Neural cell (in vitro differentiated cells): ENCODE results near the gene DMWD. TPM values are rescaled to one million over a fixed set of nuclear protein-coding genes. Genes with fewer than 3 reads are reported as not detected.

ENCODE experiments used
- H2AFZ ChIP-seq: fragments of 200-600, 300-800 bp; sonication (generic), shearing (Covaris generic); 2 replicates; pipeline ENCODE4 v1.6.0; 2014; ENCODE audit warnings: low read depth, mild to moderate bottlenecking, antibody characterized with exemption, low read length, moderate library complexity
- H3F3A ChIP-seq: fragments of 200-600 bp; shearing (Covaris generic); 2 replicates; pipeline ENCODE4 v1.6.1; 2016; ENCODE audit warnings: mild to moderate bottlenecking, moderate library complexity, mixed read lengths, antibody characterized with exemption, low read length; ENCODE audit not compliant: insufficient read depth, poor library complexity, severe bottlenecking
- H3K27ac ChIP-seq: fragments of 200-600, 300-800 bp; sonication (generic), shearing (Covaris generic); 2 replicates; pipeline ENCODE4 v1.5.1; 2014; ENCODE audit warnings: mild to moderate bottlenecking, low read length, moderate library complexity
- H3K27me3 ChIP-seq: fragments of 300-800, 200-600 bp; sonication (generic), shearing (Covaris generic); 2 replicates; pipeline ENCODE4 v1.6.0; 2014; ENCODE audit warnings: mild to moderate bottlenecking, low read depth, low read length, moderate library complexity; ENCODE audit not compliant: insufficient read depth
- H3K36me3 ChIP-seq: fragments of 300-800, 200-600 bp; sonication (generic), shearing (Covaris generic); 2 replicates; pipeline ENCODE4 v1.5.1; 2014; ENCODE audit warnings: mild to moderate bottlenecking, antibody characterized with exemption, low read length, moderate library complexity; ENCODE audit not compliant: insufficient read depth
- H3K4me2 ChIP-seq: fragments of 300-800, 200-600 bp; sonication (generic), shearing (Covaris generic); 2 replicates; pipeline ENCODE4 v1.6.0; 2014; ENCODE audit warnings: mild to moderate bottlenecking, low read length
- H3K4me3 ChIP-seq: fragments of 300-800, 200-600 bp; sonication (generic), shearing (Covaris generic); 2 replicates; pipeline ENCODE4 v1.5.1; 2014; ENCODE audit warnings: mild to moderate bottlenecking, low read length, moderate library complexity
- H3K79me2 ChIP-seq: fragments of 200-600 bp; shearing (Covaris generic); replicated peaks from 2 replicates; pipeline ENCODE4 v1.6.0; 2014; ENCODE audit warnings: mild to moderate bottlenecking, low read length, moderate library complexity; ENCODE audit not compliant: insufficient read depth
- H3K9ac ChIP-seq: fragments of 300-800, 200-600 bp; sonication (generic), shearing (Covaris generic); 2 replicates; pipeline ENCODE4 v1.6.1; 2016; ENCODE audit warnings: mild to moderate bottlenecking, low read length, mixed read lengths
- H3K9me2 ChIP-seq: fragments of 200-600 bp; shearing (Covaris generic); 2 replicates; pipeline ENCODE4 v1.6.1; 2016; ENCODE audit warnings: mild to moderate bottlenecking, low read length, mixed read lengths; ENCODE audit not compliant: insufficient read depth
- H3K9me3 ChIP-seq: fragments of 200-600, 300-800 bp; sonication (generic), shearing (Covaris generic); 2 replicates; pipeline ENCODE4 v1.6.1; 2016; ENCODE audit warnings: mild to moderate bottlenecking, mixed run types, low read length, moderate library complexity, mixed read lengths
- H4K20me1 ChIP-seq: fragments of 200-600 bp; shearing (Covaris generic); 2 replicates; pipeline ENCODE4 v1.6.1; 2016; ENCODE audit warnings: mild to moderate bottlenecking, mixed run types; ENCODE audit not compliant: insufficient read depth
- CTCF ChIP-seq: fragments of 450-650 bp; IDR thresholded peaks from 2 replicates; pipeline ENCODE4 v1.5.1; 2014; ENCODE audit warnings: antibody characterized with exemption, mild to moderate bottlenecking, moderate library complexity; ENCODE audit not compliant: poor library complexity, severe bottlenecking
- EP300 ChIP-seq: fragments of 450-650 bp; conservative IDR thresholded peaks from 2 replicates; pipeline ENCODE4 v1.6.1; 2014; ENCODE audit warnings: antibody characterized with exemption, mild to moderate bottlenecking, moderate library complexity; ENCODE audit not compliant: poor library complexity, severe bottlenecking
- EZH2 ChIP-seq: fragments of 200-600, 300-800 bp; shearing (Covaris generic), sonication (generic); IDR thresholded peaks from 2 replicates; pipeline ENCODE4 v1.6.1; 2014; ENCODE audit warnings: antibody characterized with exemption, low read length, borderline replicate concordance, mild to moderate bottlenecking; ENCODE audit not compliant: insufficient read depth, poor library complexity, severe bottlenecking
- MXI1 ChIP-seq: fragments of 450-650 bp; conservative IDR thresholded peaks from 2 replicates; pipeline ENCODE4 v1.6.1; 2014; ENCODE audit warnings: antibody characterized with exemption, mild to moderate bottlenecking; ENCODE audit not compliant: poor library complexity, severe bottlenecking
- POLR2AphosphoS5 ChIP-seq: IDR thresholded peaks from 2 replicates; pipeline ENCODE4 v1.6.1; 2012
- RAD21 ChIP-seq: fragments of 450-650 bp; conservative IDR thresholded peaks from 2 replicates; pipeline ENCODE4 v1.6.1; 2014; ENCODE audit warnings: antibody characterized with exemption, mild to moderate bottlenecking, moderate library complexity
- REST ChIP-seq: IDR thresholded peaks from 2 replicates; pipeline ENCODE4 v1.6.1; 2012; ENCODE audit warnings: borderline replicate concordance
- SMC3 ChIP-seq: fragments of 450-650 bp; conservative IDR thresholded peaks from 2 replicates; pipeline ENCODE4 v1.6.1; 2014; ENCODE audit warnings: antibody characterized with exemption, mild to moderate bottlenecking, moderate library complexity; ENCODE audit not compliant: poor library complexity
- TAF1 ChIP-seq: IDR thresholded peaks from 2 replicates; pipeline ENCODE4 v1.6.1; 2012; ENCODE audit warnings: low read depth
- polyA plus RNA-seq: library from polyadenylated mRNA; depleted of rRNA; stranded (reverse); fragments of >200 nt; gene quantifications from 2 replicates; pipeline ENCODE4 v1.2.3, GENCODE V29; 2014

DMWD gene
- polyA plus RNA-seq, 1 donor from 2014 or later: 20.4 TPM

- no peaks in the 10 kb centered on the region for H3F3A ChIP-seq
- no peaks in the 10 kb centered on the region for H4K20me1 ChIP-seq
- H3K9me3 ChIP-seq: peaks cover 4% of the 10 kb centered on the region
- no peak overlapping the region for H3K9ac ChIP-seq
- no peak overlapping the region for H3K27ac ChIP-seq
- H3K9me2 ChIP-seq: no peaks in the 10 kb centered on the region
- no peaks in the 10 kb centered on the region for H3K36me3 ChIP-seq
- H3K79me2 ChIP-seq: no peaks in the 10 kb centered on the region
- H3K27me3 ChIP-seq: no peaks in the 10 kb centered on the region
- no peak for TF ChIP-seq SMC3
- TF ChIP-seq RAD21: no peak
- TF ChIP-seq MXI1: no peak
- TF ChIP-seq EZH2: no peak
- no peak for TF ChIP-seq REST
- no peak for TF ChIP-seq CTCF
- no peak for TF ChIP-seq EP300
- TF ChIP-seq TAF1: no peak
- no peak for TF ChIP-seq POLR2AphosphoS5
- H2AFZ ChIP-seq: no peak overlapping the region
- H3K4me3 ChIP-seq: no peak overlapping the region
- no peak overlapping the region for H3K4me2 ChIP-seq
Measured at GRCh38 chr19:45834970-45835369, 42.3 kb upstream of the DMWD start.

- H3K27me3 ChIP-seq: no peaks in the 10 kb centered on the region
- no peak overlapping the region for H3K4me2 ChIP-seq
- H3K27ac ChIP-seq: no peak overlapping the region
- H3K4me3 ChIP-seq: no peak overlapping the region
- no peaks in the 10 kb centered on the region for H3K9me2 ChIP-seq
- H3K36me3 ChIP-seq: no peaks in the 10 kb centered on the region
- H4K20me1 ChIP-seq: no peaks in the 10 kb centered on the region
- H3K9ac ChIP-seq: no peak overlapping the region
- no peak overlapping the region for H2AFZ ChIP-seq
- no peaks in the 10 kb centered on the region for H3K79me2 ChIP-seq
- H3F3A ChIP-seq: no peaks in the 10 kb centered on the region
- H3K9me3 ChIP-seq: no peaks in the 10 kb centered on the region
- TF ChIP-seq REST: no peak
- no peak for TF ChIP-seq MXI1
- no peak for TF ChIP-seq SMC3
- TF ChIP-seq POLR2AphosphoS5: no peak
- no peak for TF ChIP-seq TAF1
- no peak for TF ChIP-seq CTCF
- TF ChIP-seq RAD21: no peak
- no peak for TF ChIP-seq EP300
- TF ChIP-seq EZH2: no peak
Measured at GRCh38 chr19:45828945-45829344, 36.3 kb upstream of the DMWD start.
